Ecto neural progenitor cell (in vitro differentiated cells): ENCODE measurements around the gene SPAG17.
"Not testable (repeated sequence)": the region's sequence is repeated elsewhere in the genome, so short reads cannot be mapped to it uniquely, and the experiment has no call there.

ENCODE experiments used
- DNase-seq: peaks from one replicate; pipeline ENCODE4 v3.0.0-alpha.2; 2018; ENCODE audit warnings: low spot score

SPAG17 gene

GRCh38 chr1:117971777-117972176, 213.3 kb downstream of the SPAG17 start:
- DNase-seq, result no peak

- DNase-seq, result peak; percentile 49
Measured at GRCh38 chr1:117970252-117970651, 214.8 kb downstream of the SPAG17 start.

GRCh38 chr1:117967881-117968280, 217.1 kb downstream of the SPAG17 start:
- DNase-seq, result no peak

GRCh38 chr1:117967477-117967876, 217.6 kb downstream of the SPAG17 start:
- no peak for DNase-seq

- DNase-seq, result no peak
Measured at GRCh38 chr1:117964290-117965038, 220.6 kb downstream of the SPAG17 start.

- no peak for DNase-seq
Measured at GRCh38 chr1:117959364-117959763, 225.7 kb downstream of the SPAG17 start.

GRCh38 chr1:117952386-117952785, 232.6 kb downstream of the SPAG17 start:
- DNase-seq, result no peak

- DNase-seq, result no peak
Measured at GRCh38 chr1:117942293-117942692, 242.7 kb downstream of the SPAG17 start.

- no peak for DNase-seq
Measured at GRCh38 chr1:117933769-117934168, 251.3 kb downstream of the SPAG17 start.

GRCh38 chr1:117932576-117932975, 252.5 kb downstream of the SPAG17 start:
- no peak for DNase-seq

- no peak for DNase-seq
Measured at GRCh38 chr1:117930484-117930883, 254.5 kb downstream of the SPAG17 start.

- DNase-seq, result no peak
Measured at GRCh38 chr1:117930173-117930447, 254.9 kb downstream of the SPAG17 start.

GRCh38 chr1:117929343-117930172, 255.5 kb downstream of the SPAG17 start, which contains the start of the genes GDAP2 and WDR3:
GDAP2 (minus strand) TSS chr1:117929621; CDS start chr1:117920357, 9,264 bp downstream.
WDR3 (plus strand) TSS chr1:117929739; CDS start chr1:117933320, 3,581 bp downstream.
- DNase-seq, result peak; percentile 96

GRCh38 chr1:117928881-117929342, 256.1 kb downstream of the SPAG17 start:
- DNase-seq, result peak; percentile 69

GRCh38 chr1:117925981-117926380, 259.0 kb downstream of the SPAG17 start:
- DNase-seq, result no peak

- not testable (repeated sequence) for DNase-seq
Measured at GRCh38 chr1:117922717-117923116, 262.3 kb downstream of the SPAG17 start.

GRCh38 chr1:117921991-117922390, 263.0 kb downstream of the SPAG17 start:
- DNase-seq, result no peak

GRCh38 chr1:117919376-117919775, 265.7 kb downstream of the SPAG17 start:
- no peak for DNase-seq

- DNase-seq, result no peak
Measured at GRCh38 chr1:117911051-117911450, 274.0 kb downstream of the SPAG17 start.

GRCh38 chr1:117905019-117905418, 280.0 kb downstream of the SPAG17 start:
- no peak for DNase-seq

GRCh38 chr1:117904485-117904884, 280.5 kb downstream of the SPAG17 start:
- no peak for DNase-seq
